Cardiac fibroblast (primary cell): Measurements from ENCODE around the gene ARMCX2.

Experiments
- DNase-seq, 2 donors: peaks; one replicate each; pipeline versions ENCODE4 v3.0.0 to v3.0.0-alpha.2; 2010; ENCODE audit warnings: low read depth in 2 of 2
- H3K4me3 ChIP-seq, 2 donors: replicated peaks in 1 of 2; 1 replicate in 1 of 2; 2 replicates in 1 of 2; pipeline ENCODE4 v1.5.1; 2011; ENCODE audit warnings: low read depth in 2 of 2, low read length in 2 of 2, mild to moderate bottlenecking in 2 of 2, moderate library complexity in 1 of 2
- CTCF ChIP-seq: IDR thresholded peaks from one replicate; pipeline ENCODE4 v1.5.1; 2011; ENCODE audit warnings: low read depth, mild to moderate bottlenecking, low read length, inconsistent platforms

ARMCX2 gene

DNA sequence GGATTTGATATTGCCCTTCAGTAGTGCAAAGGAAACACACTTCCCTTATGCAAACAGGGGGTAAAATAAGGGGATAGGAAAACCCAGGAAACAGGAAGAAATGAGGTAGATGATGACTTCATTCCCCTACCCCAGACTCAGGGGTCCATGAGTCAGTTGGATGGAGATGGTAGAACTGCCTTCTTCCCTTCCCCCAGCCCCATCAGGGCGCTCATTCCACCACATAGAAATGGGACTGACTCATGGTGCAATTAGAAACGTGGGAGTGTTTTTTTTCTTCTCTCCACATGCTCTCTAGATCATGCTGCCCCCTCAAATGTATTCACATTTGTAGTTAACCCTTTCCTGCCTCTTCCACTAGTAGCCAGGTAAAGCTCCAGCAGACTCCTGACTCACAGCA is 23.1 kb upstream of the ARMCX2 start:
- TF ChIP-seq CTCF, result no peak
- no peak for DNase-seq
- H3K4me3 ChIP-seq, result no peak overlapping the region

- no peak for TF ChIP-seq CTCF
- no peak for DNase-seq
- H3K4me3 ChIP-seq, result no peak overlapping the region
Observed at GRCh38 chrX:101677028-101677427, 17.4 kb upstream of the ARMCX2 start.

- H3K4me3 ChIP-seq, result no peak overlapping the region
- no peak for TF ChIP-seq CTCF
- DNase-seq, result no peak
Observed at GRCh38 chrX:101676571-101676970, 16.9 kb upstream of the ARMCX2 start.

- no peak for DNase-seq
- no peak for TF ChIP-seq CTCF
- no peak overlapping the region for H3K4me3 ChIP-seq
Observed at GRCh38 chrX:101668143-101668542, 8.5 kb upstream of the ARMCX2 start.

DNA sequence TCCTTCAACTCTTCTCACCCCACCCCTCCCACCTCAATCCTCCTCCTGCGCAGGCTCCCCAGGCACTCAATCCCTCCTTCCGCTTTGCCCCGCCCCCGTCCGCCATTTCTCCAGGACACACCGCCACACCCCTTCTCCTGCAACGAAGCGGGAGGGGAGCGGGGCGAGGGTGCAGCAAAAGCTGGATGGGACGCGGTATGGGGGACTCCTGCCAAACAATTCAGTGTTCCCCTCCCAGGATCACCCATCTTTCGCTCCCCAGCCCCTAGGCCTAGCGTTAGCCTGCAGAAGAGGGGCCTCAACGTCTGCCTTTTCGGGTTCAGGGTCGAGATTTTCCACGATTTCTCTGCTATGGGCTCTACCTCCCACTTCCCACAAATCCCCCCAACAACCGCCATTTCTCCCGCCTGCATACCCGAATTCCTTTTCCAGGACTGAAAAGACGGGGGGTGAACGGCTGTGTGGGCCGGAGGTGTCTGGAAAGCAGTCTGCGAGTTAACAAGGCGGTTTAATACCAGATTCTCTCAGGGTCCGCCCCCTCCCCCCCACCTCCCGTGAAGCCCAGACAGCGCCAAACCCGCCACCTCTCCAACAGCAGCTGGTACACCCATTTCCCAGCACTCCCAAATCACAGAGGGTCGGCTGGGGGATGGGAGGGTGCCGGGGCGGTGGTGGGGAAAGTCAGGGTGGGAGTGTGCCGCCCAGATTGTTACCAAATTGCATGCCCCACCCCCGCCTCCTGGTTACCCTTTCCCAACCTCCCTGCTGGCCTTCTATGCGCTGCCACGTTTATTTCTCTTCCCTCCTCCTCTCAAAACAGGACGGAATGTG is 774 bp downstream of the ARMCX2 start:
- no peak for TF ChIP-seq CTCF
- DNase-seq, result peak; percentile 42 to 54
- H3K4me3 ChIP-seq, result peak overlapping the region; percentile 63 to 65

- TF ChIP-seq CTCF, result no peak
- DNase-seq, result no peak
Observed at GRCh38 chrX:101657495-101657894, 2.2 kb downstream of the ARMCX2 start.

GRCh38 chrX:101656817-101657216 is 2.8 kb downstream of the ARMCX2 start:
- no peak overlapping the region for H3K4me3 ChIP-seq
- TF ChIP-seq CTCF, result no peak
- DNase-seq, result no peak

More at GRCh38 chrX:101657495-101657894, 2.2 kb downstream of the ARMCX2 start:
- H3K4me3 ChIP-seq, result no peak overlapping the region
